Vagina (tissue), 2 donors: ENCODE data around the gene MLF1. TPM values are rescaled to one million over a fixed set of nuclear protein-coding genes. Genes with fewer than 3 reads are reported as not detected.
"Not testable (repeated sequence)": the region's sequence is repeated elsewhere in the genome, so short reads cannot be mapped to it uniquely, and the experiment has no call there.

Experiments
- DNase-seq, 2 donors: peaks; one replicate each; pipeline ENCODE4 v3.0.0-alpha.2; 2017; ENCODE audit errors: extremely low spot score in 2 of 2
- H3K27ac ChIP-seq: fragments of 200-600 bp; sonication (generic); one replicate; pipeline ENCODE4 v1.5.1; 2019
- H3K27me3 ChIP-seq: fragments of 200-600 bp; sonication (generic); one replicate; pipeline ENCODE4 v1.5.1; 2019
- H3K36me3 ChIP-seq, 2 donors: fragments of 200-600 bp; sonication (generic); one replicate each; pipeline ENCODE4 v1.5.1; 2017 to 2019
- H3K4me1 ChIP-seq: fragments of 200-600 bp; sonication (generic); one replicate; pipeline ENCODE4 v1.5.1; 2019
- H3K4me3 ChIP-seq, 2 donors: fragments of 200-600 bp; sonication (generic); 1 replicate in 1 of 2; 2 replicates in 1 of 2; pipeline ENCODE4 v1.5.1; 2016 to 2019
- H3K9me3 ChIP-seq: fragments of 200-600 bp; sonication (generic); one replicate; pipeline ENCODE4 v1.5.1; 2019
- CTCF ChIP-seq, 3 experiments: fragments of 450-650 bp in 2 of 3; fragments of 200-600 bp in 1 of 3; sonication (generic) in 1 of 3; IDR thresholded peaks; one replicate each; pipeline ENCODE4 v1.5.1; 2017 to 2019; ENCODE audit warnings: antibody characterized with exemption in 3 of 3, mild to moderate bottlenecking in 2 of 3, moderate library complexity in 2 of 3
- POLR2A ChIP-seq, 2 donors: fragments of 450-650 bp; IDR thresholded peaks; one replicate each; pipeline ENCODE4 v1.6.1; 2017; ENCODE audit warnings: antibody characterized with exemption in 2 of 2, mild to moderate bottlenecking in 2 of 2, moderate library complexity in 2 of 2
- POLR2AphosphoS5 ChIP-seq, 2 donors: sonication (generic); formaldehyde crosslinking; IDR thresholded peaks; one replicate each; pipeline ENCODE4 v1.9.0; 2017; ENCODE audit warnings: antibody characterized with exemption in 2 of 2, mild to moderate bottlenecking in 2 of 2, low read depth in 1 of 2; ENCODE audit not compliant: insufficient read depth in 1 of 2
- intact Hi-C: fragments of 100-400 bp; cut with DNase I; formaldehyde crosslinking; loops from one replicate; pipeline ENCODE4 v1.15.1; 2023
- total RNA-seq: library from RNA; depleted of rRNA; stranded (reverse); fragments of >200 nt; gene quantifications from one replicate; pipeline ENCODE4 v1.2.3, GENCODE V29; 2016

The MLF1 gene
- total RNA-seq, 1 donor from 2014 or later: 9.8 TPM

- intact Hi-C loops: no loop called here
- H3K27me3 ChIP-seq: no peaks in the 10 kb centered on the region
- no peaks in the 10 kb centered on the region for H3K4me1 ChIP-seq
- TF ChIP-seq POLR2AphosphoS5 (IDR thresholded peaks at IDR 0.05; ENCODE audit: insufficient read depth in 1 of 2, low read depth in 1 of 2): no peak
- TF ChIP-seq POLR2A (IDR thresholded peaks at IDR 0.05): no peak
- no peak for TF ChIP-seq CTCF (IDR thresholded peaks at IDR 0.05)
- no peak overlapping the region for H3K27ac ChIP-seq
- DNase-seq: no peak
- H3K36me3 ChIP-seq: no peaks in the 10 kb centered on the region
- no peak overlapping the region for H3K4me3 ChIP-seq
- H3K9me3 ChIP-seq: no peaks in the 10 kb centered on the region
Observed at GRCh38 chr3:158532099-158532734, 38.8 kb upstream of the MLF1 start.

- no peak overlapping the region for H3K27ac ChIP-seq
- no peaks in the 10 kb centered on the region for H3K9me3 ChIP-seq
- intact Hi-C loops: no loop called here
- DNase-seq: no peak
- no peak for TF ChIP-seq CTCF (IDR thresholded peaks at IDR 0.05)
- no peak for TF ChIP-seq POLR2AphosphoS5 (IDR thresholded peaks at IDR 0.05; ENCODE audit: insufficient read depth in 1 of 2, low read depth in 1 of 2)
- no peak for TF ChIP-seq POLR2A (IDR thresholded peaks at IDR 0.05)
- no peaks in the 10 kb centered on the region for H3K36me3 ChIP-seq
- H3K4me3 ChIP-seq: no peak overlapping the region
- no peaks in the 10 kb centered on the region for H3K27me3 ChIP-seq
- no peaks in the 10 kb centered on the region for H3K4me1 ChIP-seq
Observed at GRCh38 chr3:158535918-158536317, 35.1 kb upstream of the MLF1 start.

GRCh38 chr3:158539414-158540014 is 31.5 kb upstream of the MLF1 start:
- DNase-seq: no peak
- no peaks in the 10 kb centered on the region for H3K27me3 ChIP-seq
- H3K4me1 ChIP-seq: no peaks in the 10 kb centered on the region
- intact Hi-C loops: no loop called here
- no peak overlapping the region for H3K4me3 ChIP-seq
- no peaks in the 10 kb centered on the region for H3K36me3 ChIP-seq
- TF ChIP-seq CTCF (IDR thresholded peaks at IDR 0.05): peak in 1 of 3 experiments; percentile 15
- no peak for TF ChIP-seq POLR2AphosphoS5 (IDR thresholded peaks at IDR 0.05; ENCODE audit: insufficient read depth in 1 of 2, low read depth in 1 of 2)
- no peak for TF ChIP-seq POLR2A (IDR thresholded peaks at IDR 0.05)
- H3K9me3 ChIP-seq: no peaks in the 10 kb centered on the region
- H3K27ac ChIP-seq: no peak overlapping the region

GRCh38 chr3:158540066-158540465 is 30.9 kb upstream of the MLF1 start:
- Histone ChIP-seq H3K4me3 (no peak overlapping the region), H3K36me3 (no peaks in the 10 kb centered on the region), H3K27ac (no peak overlapping the region), H3K9me3 (no peaks in the 10 kb centered on the region), H3K27me3 (no peaks in the 10 kb centered on the region), H3K4me1 (no peaks in the 10 kb centered on the region)
- TF ChIP-seq POLR2A (IDR thresholded peaks at IDR 0.05) (no peak), POLR2AphosphoS5 (IDR thresholded peaks at IDR 0.05; ENCODE audit: insufficient read depth in 1 of 2, low read depth in 1 of 2) (no peak), CTCF (IDR thresholded peaks at IDR 0.05) (no peak)
- no peak for DNase-seq
- intact Hi-C loops: no loop called here

GRCh38 chr3:158548691-158549090 is 22.3 kb upstream of the MLF1 start:
- TF ChIP-seq POLR2A (IDR thresholded peaks at IDR 0.05) (no peak), CTCF (IDR thresholded peaks at IDR 0.05) (no peak), POLR2AphosphoS5 (IDR thresholded peaks at IDR 0.05; ENCODE audit: insufficient read depth in 1 of 2, low read depth in 1 of 2) (no peak)
- no peak overlapping the region for H3K27ac ChIP-seq
- no peak overlapping the region for H3K4me3 ChIP-seq
- H3K36me3 ChIP-seq: no peaks in the 10 kb centered on the region
- DNase-seq: no peak
- H3K9me3 ChIP-seq: no peaks in the 10 kb centered on the region
- no peaks in the 10 kb centered on the region for H3K4me1 ChIP-seq
- H3K27me3 ChIP-seq: no peaks in the 10 kb centered on the region
- intact Hi-C loops: no loop called here

GRCh38 chr3:158549938-158550337 is 21.1 kb upstream of the MLF1 start:
- H3K27me3 ChIP-seq, intact Hi-C loops, H3K4me1 ChIP-seq, H3K4me3 ChIP-seq, H3K36me3 ChIP-seq, DNase-seq, H3K9me3 ChIP-seq, H3K27ac ChIP-seq: not testable (repeated sequence)
